Right atrium auricular region (tissue), 2 donors: ENCODE measurements around the gene MTUS2. TPM values are rescaled to one million over a fixed set of nuclear protein-coding genes. Genes with fewer than 3 reads are reported as not detected.

Source experiments
- DNase-seq: peaks from one replicate; pipeline ENCODE4 v3.0.0-alpha.2; 2019; ENCODE audit warnings: low spot score
- H3K27ac ChIP-seq, 2 donors: fragments of 200-600 bp; sonication (generic); 1 replicate in 1 of 2; 2 replicates in 1 of 2; pipeline ENCODE4 v1.5.1; 2016 to 2019
- H3K27me3 ChIP-seq, 2 donors: fragments of 200-600 bp; sonication (generic); one replicate each; pipeline versions ENCODE4 v1.5.1 to v1.6.0; 2017 to 2019
- H3K36me3 ChIP-seq: fragments of 200-600 bp; sonication (generic); one replicate; pipeline ENCODE4 v1.5.1; 2016
- H3K4me1 ChIP-seq, 2 donors: fragments of 200-600 bp; sonication (generic); one replicate each; pipeline versions ENCODE4 v1.5.1 to v1.6.0; 2017 to 2019
- H3K4me3 ChIP-seq, 2 donors: fragments of 200-600 bp; sonication (generic); 1 replicate in 1 of 2; 2 replicates in 1 of 2; pipeline ENCODE4 v1.5.1; 2017 to 2019; ENCODE audit warnings: mild to moderate bottlenecking in 1 of 2, moderate library complexity in 1 of 2
- H3K9me3 ChIP-seq, 2 donors: fragments of 200-600 bp; sonication (generic); one replicate each; pipeline ENCODE4 v1.5.1; 2019
- CTCF ChIP-seq, 2 donors: fragments of 200-600 bp; sonication (generic); IDR thresholded peaks; one replicate each; pipeline ENCODE4 v1.5.1; 2019; ENCODE audit warnings: antibody characterized with exemption in 2 of 2
- total RNA-seq, 2 donors: library from RNA; depleted of rRNA; stranded (reverse); fragments of >200 nt; gene quantifications; one replicate each; pipeline ENCODE4 v1.1.0, GENCODE V29; 2016

The MTUS2 gene
- total RNA-seq, 2 donors from 2014 or later: 34.6 to 142 TPM

- TF ChIP-seq CTCF (IDR thresholded peaks at IDR 0.05): no peak
- H3K4me3 ChIP-seq: no peak overlapping the region
- no peaks in the 10 kb centered on the region for H3K36me3 ChIP-seq
- peaks cover 0 to 12% of the 10 kb centered on the region in 2 donors for H3K4me1 ChIP-seq
- H3K9me3 ChIP-seq: peaks cover 0 to under 1% of the 10 kb centered on the region in 2 donors
- H3K27ac ChIP-seq: no peak overlapping the region
- no peak for DNase-seq
- H3K27me3 ChIP-seq: no peaks in the 10 kb centered on the region
Observed at GRCh38 chr13:28822801-28823200, 2.7 kb downstream of the MTUS2 start.

DNA sequence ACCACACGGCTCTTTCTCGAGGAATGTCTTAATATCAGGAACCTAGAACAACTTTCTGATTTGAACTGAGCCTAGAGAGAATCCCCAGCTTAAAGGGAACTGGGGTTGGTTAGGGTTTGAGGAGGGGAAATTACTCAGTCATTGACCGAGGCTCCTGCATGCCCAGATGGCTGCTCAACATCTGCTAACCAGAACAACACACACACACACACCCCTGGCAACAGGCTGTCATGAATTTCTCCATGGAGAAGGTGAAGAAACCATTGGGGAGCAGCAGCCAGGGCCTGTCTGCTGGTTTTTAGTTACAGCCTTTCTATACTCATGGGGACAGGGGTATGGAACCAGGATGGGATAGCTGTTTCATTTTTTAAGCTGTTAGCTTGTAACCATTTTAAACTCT lies 5.2 kb downstream of the MTUS2 start:
- peaks cover 0 to 17% of the 10 kb centered on the region in 2 donors for H3K9me3 ChIP-seq

DNA sequence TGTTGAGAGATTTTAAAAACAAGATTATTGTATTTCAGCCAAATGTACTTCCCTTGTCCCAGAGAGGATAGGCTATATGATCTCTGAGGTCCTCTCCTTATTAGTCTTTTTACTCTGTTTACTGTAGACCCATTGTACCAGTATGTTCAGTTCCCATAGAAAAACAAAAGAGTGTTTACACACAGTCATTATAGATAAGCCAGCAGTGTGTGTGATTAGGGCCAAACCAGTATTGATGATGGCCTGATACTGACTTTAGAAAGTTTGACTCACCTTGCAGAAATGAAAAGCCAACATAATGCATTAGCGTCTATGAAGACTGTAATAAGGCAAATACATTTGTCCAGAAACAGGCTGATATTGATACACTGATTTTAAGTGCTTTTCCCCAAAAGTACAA lies 6.2 kb downstream of the MTUS2 start:
- no peak for DNase-seq
- no peaks in the 10 kb centered on the region for H3K36me3 ChIP-seq
- TF ChIP-seq CTCF (IDR thresholded peaks at IDR 0.05): no peak
- H3K27me3 ChIP-seq: no peaks in the 10 kb centered on the region
- H3K4me1 ChIP-seq: no peaks in the 10 kb centered on the region
- no peak overlapping the region for H3K4me3 ChIP-seq
- H3K9me3 ChIP-seq: peaks cover 0 to 27% of the 10 kb centered on the region in 2 donors
- no peak overlapping the region for H3K27ac ChIP-seq

More for the DNA sequence above, 5.2 kb downstream of the MTUS2 start:
- Histone ChIP-seq H3K27me3 (no peaks in the 10 kb centered on the region), H3K4me3 (no peak overlapping the region), H3K27ac (no peak overlapping the region), H3K4me1 (peaks cover 0 to 3% of the 10 kb centered on the region in 2 donors), H3K36me3 (no peaks in the 10 kb centered on the region)
- DNase-seq: no peak
- no peak for TF ChIP-seq CTCF (IDR thresholded peaks at IDR 0.05)

GRCh38 chr13:28830580-28830979 lies 10.4 kb downstream of the MTUS2 start:
- Histone ChIP-seq H3K36me3 (no peaks in the 10 kb centered on the region), H3K27ac (no peak overlapping the region), H3K4me3 (no peak overlapping the region), H3K27me3 (no peaks in the 10 kb centered on the region), H3K4me1 (no peaks in the 10 kb centered on the region), H3K9me3 (peaks cover 0 to 33% of the 10 kb centered on the region in 2 donors)
- DNase-seq: no peak
- TF ChIP-seq CTCF (IDR thresholded peaks at IDR 0.05): no peak

DNA sequence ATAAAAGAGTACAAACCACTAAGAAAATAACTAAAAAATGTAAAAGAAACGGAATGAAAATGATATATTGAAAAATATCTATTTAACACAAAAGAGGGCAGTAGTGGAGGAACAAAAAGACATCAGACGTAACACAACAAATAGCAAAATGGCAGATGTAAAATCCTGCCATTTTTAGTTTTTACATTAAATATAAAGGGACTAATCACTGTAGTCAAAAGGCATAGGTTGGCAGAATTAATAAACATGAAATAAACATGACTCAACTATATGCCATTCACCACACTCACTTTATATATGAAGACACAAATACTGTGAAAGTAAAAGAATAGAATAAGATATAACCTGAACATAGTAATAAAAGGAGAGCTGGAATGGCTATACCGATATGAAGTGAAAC lies 11.0 kb downstream of the MTUS2 start:
- no peaks in the 10 kb centered on the region for H3K27me3 ChIP-seq
- TF ChIP-seq CTCF (IDR thresholded peaks at IDR 0.05): no peak
- no peak overlapping the region for H3K4me3 ChIP-seq
- peaks cover 0 to 33% of the 10 kb centered on the region in 2 donors for H3K9me3 ChIP-seq
- DNase-seq: no peak
- no peak overlapping the region for H3K27ac ChIP-seq
- H3K36me3 ChIP-seq: no peaks in the 10 kb centered on the region
- H3K4me1 ChIP-seq: no peaks in the 10 kb centered on the region

- no peak for TF ChIP-seq CTCF (IDR thresholded peaks at IDR 0.05)
- no peak overlapping the region for H3K27ac ChIP-seq
- H3K4me1 ChIP-seq: no peaks in the 10 kb centered on the region
- H3K4me3 ChIP-seq: no peak overlapping the region
- no peaks in the 10 kb centered on the region for H3K36me3 ChIP-seq
- H3K27me3 ChIP-seq: no peaks in the 10 kb centered on the region
- no peak for DNase-seq
- no peaks in the 10 kb centered on the region for H3K9me3 ChIP-seq
Observed at GRCh38 chr13:28837111-28837510, 17.0 kb downstream of the MTUS2 start.
